GM12864 (cell line): ENCODE measurements around the gene RPRD1B.

Source experiments
- DNase-seq: peaks from one replicate; pipeline ENCODE4 v3.0.0-alpha.2; 2011; ENCODE audit warnings: low read depth
- H3K4me3 ChIP-seq: 2 replicates; pipeline ENCODE4 v1.5.1; 2011; ENCODE audit warnings: mild to moderate bottlenecking, low read depth, low read length, control low read depth
- TF ChIP-seq, protein P1 (sequence below): IDR thresholded peaks from 2 replicates; pipeline ENCODE4 v1.5.1; 2011; ENCODE audit warnings: low read depth, mild to moderate bottlenecking, moderate library complexity, low read length, control low read depth, inconsistent platforms; ENCODE audit errors: missing control alignments

Gene RPRD1B

GRCh38 chr20:38043512-38044300 is 10.2 kb downstream of the RPRD1B start:
- TF ChIP-seq, protein P1, sequence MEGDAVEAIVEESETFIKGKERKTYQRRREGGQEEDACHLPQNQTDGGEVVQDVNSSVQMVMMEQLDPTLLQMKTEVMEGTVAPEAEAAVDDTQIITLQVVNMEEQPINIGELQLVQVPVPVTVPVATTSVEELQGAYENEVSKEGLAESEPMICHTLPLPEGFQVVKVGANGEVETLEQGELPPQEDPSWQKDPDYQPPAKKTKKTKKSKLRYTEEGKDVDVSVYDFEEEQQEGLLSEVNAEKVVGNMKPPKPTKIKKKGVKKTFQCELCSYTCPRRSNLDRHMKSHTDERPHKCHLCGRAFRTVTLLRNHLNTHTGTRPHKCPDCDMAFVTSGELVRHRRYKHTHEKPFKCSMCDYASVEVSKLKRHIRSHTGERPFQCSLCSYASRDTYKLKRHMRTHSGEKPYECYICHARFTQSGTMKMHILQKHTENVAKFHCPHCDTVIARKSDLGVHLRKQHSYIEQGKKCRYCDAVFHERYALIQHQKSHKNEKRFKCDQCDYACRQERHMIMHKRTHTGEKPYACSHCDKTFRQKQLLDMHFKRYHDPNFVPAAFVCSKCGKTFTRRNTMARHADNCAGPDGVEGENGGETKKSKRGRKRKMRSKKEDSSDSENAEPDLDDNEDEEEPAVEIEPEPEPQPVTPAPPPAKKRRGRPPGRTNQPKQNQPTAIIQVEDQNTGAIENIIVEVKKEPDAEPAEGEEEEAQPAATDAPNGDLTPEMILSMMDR, result no peak
- no peak for DNase-seq
- no peak overlapping the region for H3K4me3 ChIP-seq

- TF ChIP-seq, protein P1, result no peak
- H3K4me3 ChIP-seq, result no peak overlapping the region
- no peak for DNase-seq
Measured at GRCh38 chr20:38044685-38045084, 11.1 kb downstream of the RPRD1B start.

DNA sequence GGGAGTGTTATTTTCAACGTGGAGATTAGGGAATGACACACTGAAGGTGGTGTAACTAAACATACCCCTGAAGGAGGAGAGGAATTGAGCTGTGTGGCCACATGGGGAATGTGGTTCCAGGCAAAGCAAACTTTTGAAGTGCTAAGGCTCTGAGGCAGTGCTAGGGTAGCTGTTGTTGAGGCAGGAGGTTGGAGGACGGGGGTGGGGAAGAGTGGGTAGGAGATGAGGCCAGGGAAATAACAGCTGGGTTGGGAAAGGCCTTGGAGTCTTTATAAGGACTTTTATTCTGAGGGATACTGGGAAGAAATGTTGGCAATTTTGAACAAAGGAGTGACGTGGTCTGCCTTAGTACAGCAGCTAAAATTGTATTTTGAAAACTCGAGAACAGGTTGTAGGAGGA is 13.0 kb downstream of the RPRD1B start:
- TF ChIP-seq, protein P1, result no peak
- no peak for DNase-seq
- no peak overlapping the region for H3K4me3 ChIP-seq

- H3K4me3 ChIP-seq, result no peak overlapping the region
- TF ChIP-seq, protein P1, result no peak
- DNase-seq, result no peak
Measured at GRCh38 chr20:38049800-38050199, 16.3 kb downstream of the RPRD1B start.

- TF ChIP-seq, protein P1, result no peak
- DNase-seq, result no peak
Measured at GRCh38 chr20:38050686-38051085, 17.1 kb downstream of the RPRD1B start.

GRCh38 chr20:38052870-38053269 is 19.3 kb downstream of the RPRD1B start:
- TF ChIP-seq, protein P1, result no peak
- no peak for DNase-seq
- H3K4me3 ChIP-seq, result no peak overlapping the region

More at GRCh38 chr20:38050686-38051085, 17.1 kb downstream of the RPRD1B start:
- no peak overlapping the region for H3K4me3 ChIP-seq

GRCh38 chr20:38054647-38055046 is 21.1 kb downstream of the RPRD1B start:
- H3K4me3 ChIP-seq, result no peak overlapping the region
- DNase-seq, result no peak
- TF ChIP-seq, protein P1, result no peak
